Measurements from ENCODE around the gene NUP62CL. TPM values are rescaled to one million over a fixed set of nuclear protein-coding genes. Genes with fewer than 3 reads are reported as not detected.

The NUP62CL gene
- total RNA-seq, 2 experiments from 2014 or later, result 1.9 to 3.7 TPM

- ATAC-seq, result peak; percentile 100
- Mint-ChIP-seq H3K9me3 (no peaks in the 10 kb centered on the region), H3K4me1 (ENCODE audit: low read depth) (peaks cover 26% of the 10 kb centered on the region), H3K27ac (peak within 1 kb of the TSS; percentile 95), H3K4me3 (peak within 1 kb of the TSS; percentile 93), H3K36me3 (ENCODE audit: low read depth) (peaks cover 18% of the 10 kb centered on the region), H3K27me3 (no peaks in the 10 kb centered on the region)
- DNase-seq, result peak; percentile 86
- intact Hi-C loops (cut with micrococcal nuclease), result no loop called here
- no peak for TF ChIP-seq CTCF (IDR thresholded peaks at IDR 0.05)
- CTCF ChIA-PET, result interaction anchor here (1.0 to 2.3 kb wide), 3 partner anchors 13 to 119 kb away, joined by 3 to 5 read pairs (median 5); partner anchors contain the start of gene MORC4
- POLR2A ChIA-PET, result interaction anchor here (1.7 kb wide), 1 partner anchor 36 kb away, joined by 4 read pairs; no protein-coding TSS in a partner anchor
Observed at GRCh38 chrX:107118322-107119147, 87.7 kb downstream of the NUP62CL start, which contains the start of gene RBM41. TSS of gene RBM41 (minus strand) at chrX:107118822. CDS start at chrX:107118773, 49 bp downstream.

- intact Hi-C loops (cut with micrococcal nuclease), result no loop called here
- Mint-ChIP-seq H3K4me3 (peak overlapping the region; percentile 93), H3K27me3 (no peaks in the 10 kb centered on the region), H3K9me3 (no peaks in the 10 kb centered on the region), H3K36me3 (ENCODE audit: low read depth) (peaks cover 21% of the 10 kb centered on the region), H3K4me1 (ENCODE audit: low read depth) (peaks cover 29% of the 10 kb centered on the region), H3K27ac (peak overlapping the region; percentile 57)
- DNase-seq (no peak), ATAC-seq (peak; percentile 4)
- TF ChIP-seq CTCF (IDR thresholded peaks at IDR 0.05), result no peak
- ChIA-PET CTCF (interaction anchor here (1.0 to 2.3 kb wide), 3 partner anchors 13 to 118 kb away, joined by 3 to 5 read pairs (median 5); partner anchors contain the start of gene MORC4), POLR2A (interaction anchor here (1.7 kb wide), 1 partner anchor 37 kb away, joined by 4 read pairs; no protein-coding TSS in a partner anchor)
Observed at GRCh38 chrX:107117993-107118321, 88.3 kb downstream of the NUP62CL start.

- ATAC-seq, result no peak
- intact Hi-C loops (cut with micrococcal nuclease), result no loop called here
- Mint-ChIP-seq H3K36me3 (ENCODE audit: low read depth) (peaks cover 33% of the 10 kb centered on the region), H3K4me1 (ENCODE audit: low read depth) (peaks cover 19% of the 10 kb centered on the region), H3K27me3 (no peaks in the 10 kb centered on the region), H3K27ac (no peak overlapping the region), H3K9me3 (no peaks in the 10 kb centered on the region), H3K4me3 (no peak overlapping the region)
- no peak for TF ChIP-seq CTCF (IDR thresholded peaks at IDR 0.05)
- POLR2A ChIA-PET, result no interaction called here
- DNase-seq, result no peak
- CTCF ChIA-PET, result no interaction called here
Observed at GRCh38 chrX:107107459-107107858, 98.8 kb downstream of the NUP62CL start.

- CTCF ChIA-PET, result no interaction called here
Observed at GRCh38 chrX:107102980-107103379, 103.3 kb downstream of the NUP62CL start.

More at GRCh38 chrX:107102980-107103379, 103.3 kb downstream of the NUP62CL start:
- Mint-ChIP-seq H3K9me3 (no peaks in the 10 kb centered on the region), H3K4me1 (ENCODE audit: low read depth) (peaks cover 10% of the 10 kb centered on the region), H3K27ac (no peak overlapping the region), H3K4me3 (no peak overlapping the region), H3K36me3 (ENCODE audit: low read depth) (peaks cover 28% of the 10 kb centered on the region), H3K27me3 (no peaks in the 10 kb centered on the region)
- TF ChIP-seq CTCF (IDR thresholded peaks at IDR 0.05), result no peak
- DNase-seq (no peak), ATAC-seq (no peak)
- intact Hi-C loops (cut with micrococcal nuclease), result no loop called here
- POLR2A ChIA-PET, result no interaction called here

Measured in activated CD8-positive, alpha-beta T cell treated with anti-CD3 and anti-CD28 coated beads for 36 hours (primary cell).